Stimulated activated naive CD8-positive, alpha-beta T cell treated with anti-CD3 and anti-CD28 coated beads, Interleukin-15, Interleukin-2, amounts not matched to agents 100 U/mL and 50 U/mL, for 24 hours (primary cell): ENCODE measurements around the gene TULP1.

Source experiments
- ATAC-seq: fragments of 150-1000 bp; cut with Tn5 transposase; one replicate; pipeline ENCODE4 v1.10.0; 2021
- DNase-seq: peaks from one replicate; pipeline ENCODE4 v3.0.0; 2021

Gene TULP1

GRCh38 chr6:35461270-35461669, 51.4 kb downstream of the TULP1 start:
- DNase-seq (no peak), ATAC-seq (no peak)

- ATAC-seq (no peak), DNase-seq (no peak)
Observed at GRCh38 chr6:35457907-35458306, 54.8 kb downstream of the TULP1 start.

- ATAC-seq (no peak), DNase-seq (no peak)
Observed at GRCh38 chr6:35454391-35455110, 58.1 kb downstream of the TULP1 start.

- DNase-seq = no peak
- no peak for ATAC-seq
Observed at GRCh38 chr6:35453236-35453635, 59.5 kb downstream of the TULP1 start.

GRCh38 chr6:35452183-35453090, 60.3 kb downstream of the TULP1 start, which contains the start of gene FANCE:
FANCE (plus strand) TSS chr6:35452338; CDS start chr6:35452546, 208 bp downstream.
- DNase-seq (peak; percentile 97), ATAC-seq (peak; percentile 92)

- no peak for ATAC-seq
Observed at GRCh38 chr6:35451354-35452182, 61.1 kb downstream of the TULP1 start.

GRCh38 chr6:35449287-35449881, 63.3 kb downstream of the TULP1 start:
- peak; percentile 70 for ATAC-seq
- peak; percentile 28 for DNase-seq

More at GRCh38 chr6:35451354-35452182, 61.1 kb downstream of the TULP1 start:
- DNase-seq = no peak

- no peak for ATAC-seq
- DNase-seq = no peak
Observed at GRCh38 chr6:35448191-35448590, 64.5 kb downstream of the TULP1 start.
